Neutrophil (primary cell): ENCODE results near the gene DFFB.

Experiments used
- H3K27ac ChIP-seq: fragments of 200-600 bp; sonication (generic); 2 replicates; pipeline ENCODE4 v1.5.1; 2016; ENCODE audit warnings: mild to moderate bottlenecking, moderate library complexity
- H3K27me3 ChIP-seq: fragments of 200-600 bp; sonication (generic); 2 replicates; pipeline ENCODE4 v1.6.0; 2016; ENCODE audit warnings: mild to moderate bottlenecking
- H3K36me3 ChIP-seq: fragments of 200-600 bp; sonication (generic); 2 replicates; pipeline ENCODE4 v1.5.1; 2017
- H3K4me1 ChIP-seq, 2 experiments: fragments of 200-600 bp in 1 of 2; sonication (generic) in 1 of 2; 1 replicate in 1 of 2; 2 replicates in 1 of 2; pipeline versions ENCODE4 v1.5.1 to v1.6.1; 2013 to 2016; ENCODE audit warnings: low read depth in 1 of 2, low read length in 1 of 2, mild to moderate bottlenecking in 1 of 2, moderate library complexity in 1 of 2; ENCODE audit not compliant: control insufficient read depth in 1 of 2, insufficient read depth in 1 of 2
- H3K4me3 ChIP-seq, 2 experiments: fragments of 200-600 bp in 1 of 2; sonication (generic) in 1 of 2; 1 replicate in 1 of 2; 2 replicates in 1 of 2; pipeline ENCODE4 v1.5.1; 2013 to 2016; ENCODE audit warnings: low read depth in 1 of 2, low read length in 1 of 2, mild to moderate bottlenecking in 1 of 2, moderate library complexity in 1 of 2
- H3K9me3 ChIP-seq: fragments of 200-600 bp; sonication (generic); 2 replicates; pipeline ENCODE4 v1.5.1; 2016
- TF ChIP-seq, protein P1 (sequence below): fragments of 200-600 bp; sonication (generic); IDR thresholded peaks from 2 replicates; pipeline ENCODE4 v1.5.1; 2016; ENCODE audit warnings: antibody characterized with exemption

DFFB gene

DNA sequence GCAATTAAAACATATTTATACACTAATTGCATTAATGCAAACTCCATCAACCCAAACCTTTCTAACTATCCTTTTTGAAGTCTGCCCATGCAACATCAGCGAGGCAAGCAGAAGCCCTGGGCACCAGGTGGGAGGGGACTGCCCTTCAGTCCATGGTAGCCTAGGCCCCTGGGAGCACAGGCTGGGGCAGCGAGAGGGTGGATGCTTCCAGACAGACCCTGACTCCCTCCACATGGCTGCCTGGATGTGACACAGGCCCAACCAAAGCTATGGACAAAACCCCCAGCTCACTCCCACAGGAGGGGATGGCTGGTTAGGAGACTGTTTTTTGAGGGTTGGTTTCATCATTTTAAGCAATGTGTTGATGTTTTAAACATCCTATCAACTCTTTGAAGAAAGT, 43.2 kb upstream of the DFFB start:
- Histone ChIP-seq H3K9me3 (no peaks in the 10 kb centered on the region), H3K27me3 (no peaks in the 10 kb centered on the region), H3K36me3 (peaks cover 40% of the 10 kb centered on the region), H3K4me1 (no peaks in the 10 kb centered on the region), H3K27ac (no peak overlapping the region), H3K4me3 (no peak overlapping the region)
- TF ChIP-seq, protein P1, sequence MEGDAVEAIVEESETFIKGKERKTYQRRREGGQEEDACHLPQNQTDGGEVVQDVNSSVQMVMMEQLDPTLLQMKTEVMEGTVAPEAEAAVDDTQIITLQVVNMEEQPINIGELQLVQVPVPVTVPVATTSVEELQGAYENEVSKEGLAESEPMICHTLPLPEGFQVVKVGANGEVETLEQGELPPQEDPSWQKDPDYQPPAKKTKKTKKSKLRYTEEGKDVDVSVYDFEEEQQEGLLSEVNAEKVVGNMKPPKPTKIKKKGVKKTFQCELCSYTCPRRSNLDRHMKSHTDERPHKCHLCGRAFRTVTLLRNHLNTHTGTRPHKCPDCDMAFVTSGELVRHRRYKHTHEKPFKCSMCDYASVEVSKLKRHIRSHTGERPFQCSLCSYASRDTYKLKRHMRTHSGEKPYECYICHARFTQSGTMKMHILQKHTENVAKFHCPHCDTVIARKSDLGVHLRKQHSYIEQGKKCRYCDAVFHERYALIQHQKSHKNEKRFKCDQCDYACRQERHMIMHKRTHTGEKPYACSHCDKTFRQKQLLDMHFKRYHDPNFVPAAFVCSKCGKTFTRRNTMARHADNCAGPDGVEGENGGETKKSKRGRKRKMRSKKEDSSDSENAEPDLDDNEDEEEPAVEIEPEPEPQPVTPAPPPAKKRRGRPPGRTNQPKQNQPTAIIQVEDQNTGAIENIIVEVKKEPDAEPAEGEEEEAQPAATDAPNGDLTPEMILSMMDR = no peak

- Histone ChIP-seq H3K27ac (no peak overlapping the region), H3K4me3 (no peak overlapping the region), H3K9me3 (no peaks in the 10 kb centered on the region), H3K36me3 (peaks cover 49% of the 10 kb centered on the region), H3K4me1 (no peaks in the 10 kb centered on the region), H3K27me3 (no peaks in the 10 kb centered on the region)
- TF ChIP-seq, protein P1 = no peak
Measured at GRCh38 chr1:3814771-3815561, 42.3 kb upstream of the DFFB start.

DNA sequence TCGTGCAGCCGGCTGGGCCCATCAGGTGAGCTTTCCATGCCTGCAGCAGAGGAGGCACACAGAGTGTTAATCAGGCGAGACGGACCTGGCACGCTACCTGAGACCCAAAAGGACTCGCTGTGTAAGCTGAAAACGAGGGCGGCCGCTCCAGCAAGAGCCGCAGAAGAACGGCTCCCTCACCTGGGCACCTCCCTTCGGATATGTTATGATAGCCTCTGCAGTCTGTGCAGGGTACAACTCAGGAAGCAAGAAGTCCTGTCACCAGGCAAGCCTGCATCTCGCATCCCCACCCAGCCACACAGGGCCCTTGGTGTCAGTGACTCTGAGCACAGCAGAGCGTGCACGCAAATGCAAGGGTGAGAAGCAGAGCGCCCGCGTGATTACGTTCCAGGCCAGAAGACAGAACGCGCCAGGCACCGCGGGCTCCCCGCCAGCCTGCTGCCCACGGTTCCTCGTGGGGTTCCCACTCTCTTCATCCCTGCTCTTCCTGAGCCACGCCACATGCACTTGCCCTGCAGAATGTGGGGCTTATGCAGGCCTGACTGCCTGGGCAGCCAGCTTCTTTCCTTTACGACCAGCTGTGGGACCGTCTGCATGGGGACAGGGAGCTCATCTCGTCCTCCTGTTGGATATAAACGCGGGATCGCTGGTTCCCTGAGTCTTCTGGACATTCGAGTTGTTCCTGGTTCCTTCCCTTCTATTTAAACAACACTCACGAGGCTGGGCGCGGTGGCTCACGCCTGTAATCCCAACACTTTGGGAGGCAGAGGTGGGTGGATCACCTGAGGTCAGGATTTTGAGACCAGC, 40.7 kb upstream of the DFFB start:
- peaks cover 64% of the 10 kb centered on the region for H3K36me3 ChIP-seq
- H3K27ac ChIP-seq = no peak overlapping the region
- no peaks in the 10 kb centered on the region for H3K9me3 ChIP-seq
- H3K27me3 ChIP-seq = no peaks in the 10 kb centered on the region
- TF ChIP-seq, protein P1 = no peak
- H3K4me1 ChIP-seq = no peaks in the 10 kb centered on the region
- H3K4me3 ChIP-seq = no peak overlapping the region

DNA sequence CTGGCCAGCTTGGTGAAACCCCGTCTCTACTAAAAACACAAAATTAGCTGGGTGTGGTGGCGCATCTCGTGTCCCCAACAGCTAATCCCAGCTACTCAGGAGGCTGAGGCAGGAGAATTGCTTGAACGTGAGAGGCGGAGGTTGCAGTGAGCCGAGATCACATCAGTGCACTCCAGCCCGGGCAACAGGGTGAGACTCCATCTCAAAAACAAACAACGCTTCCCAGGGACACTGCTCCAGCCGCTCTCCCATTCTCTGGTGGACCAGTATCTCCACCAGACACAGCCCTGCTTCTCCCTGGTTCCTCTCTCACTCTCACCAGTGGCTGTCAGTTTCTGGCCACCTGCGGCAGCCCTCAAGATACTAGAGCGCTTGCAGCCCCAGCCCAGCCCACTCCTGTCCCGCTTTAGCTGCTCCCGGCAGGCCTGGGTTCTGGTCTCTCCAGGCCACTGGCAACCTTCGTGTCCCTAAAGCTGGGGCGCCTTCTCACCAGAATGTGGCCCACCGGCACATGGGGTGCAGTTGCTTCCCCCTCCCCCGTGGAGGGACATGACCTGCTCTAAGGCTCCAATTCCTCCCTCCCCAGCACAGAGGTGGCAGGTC, 40.0 kb upstream of the DFFB start:
- Histone ChIP-seq H3K4me1 (no peaks in the 10 kb centered on the region), H3K9me3 (no peaks in the 10 kb centered on the region), H3K27ac (no peak overlapping the region), H3K4me3 (no peak overlapping the region), H3K27me3 (no peaks in the 10 kb centered on the region), H3K36me3 (peaks cover 71% of the 10 kb centered on the region)
- TF ChIP-seq, protein P1 = no peak

DNA sequence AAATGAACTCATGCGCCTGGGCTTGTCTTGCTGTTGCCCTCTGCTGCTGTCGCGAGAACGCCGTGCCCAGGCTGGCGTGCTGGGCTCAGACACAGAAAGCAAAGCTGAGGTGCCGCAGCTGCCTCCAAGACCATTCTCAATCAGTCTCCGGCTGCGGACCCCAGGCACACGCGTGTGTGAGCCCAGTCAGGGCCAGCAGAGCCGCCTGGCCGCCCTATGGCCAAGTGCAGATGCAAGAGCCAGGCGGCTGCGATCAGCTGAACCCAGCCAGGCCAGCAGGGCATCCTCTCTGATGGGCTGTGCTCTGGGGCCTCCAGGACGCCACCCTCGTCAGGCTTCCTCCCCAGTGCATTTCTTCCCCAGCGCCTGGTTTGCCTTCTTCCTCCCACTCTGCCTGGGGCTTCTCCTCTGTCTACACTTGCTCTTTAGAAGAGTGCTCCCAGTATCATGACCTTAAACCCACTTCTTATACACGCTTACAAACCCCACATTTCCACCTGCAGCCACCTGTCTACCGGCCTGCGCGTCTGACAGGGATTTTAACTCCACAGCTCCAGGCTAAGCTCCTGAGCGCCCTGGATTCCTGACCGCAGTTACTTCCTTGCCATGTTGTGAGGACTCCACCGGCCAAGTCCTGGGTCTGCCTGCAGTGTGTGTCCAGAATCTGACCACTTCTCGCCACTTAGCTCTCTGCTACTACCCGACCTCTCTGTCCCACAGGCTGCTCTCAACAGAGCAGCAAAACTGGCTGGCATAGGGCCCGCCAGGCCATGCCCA, 39.3 kb upstream of the DFFB start:
- no peaks in the 10 kb centered on the region for H3K27me3 ChIP-seq
- peaks cover 79% of the 10 kb centered on the region for H3K36me3 ChIP-seq
- no peak overlapping the region for H3K27ac ChIP-seq
- TF ChIP-seq, protein P1 = no peak
- H3K4me3 ChIP-seq = no peak overlapping the region
- H3K9me3 ChIP-seq = no peaks in the 10 kb centered on the region
- no peaks in the 10 kb centered on the region for H3K4me1 ChIP-seq
